GM18907 (cell line): ENCODE data around the gene FOXD4.
A peak's percentile ranks its signal among the peaks of the same experiment; 100 is the strongest.
"Not testable (repeated sequence)": the region's sequence is repeated elsewhere in the genome, so short reads cannot be mapped to it uniquely, and the experiment has no call there.

ENCODE experiments used
- ATAC-seq: cut with Tn5 transposase; IDR thresholded peaks from one replicate; pipeline ENCODE4 v1.9.1; 2021; ENCODE audit warnings: mild to moderate bottlenecking, moderate library complexity; ENCODE audit not compliant: unreplicated experiment

Gene FOXD4

DNA sequence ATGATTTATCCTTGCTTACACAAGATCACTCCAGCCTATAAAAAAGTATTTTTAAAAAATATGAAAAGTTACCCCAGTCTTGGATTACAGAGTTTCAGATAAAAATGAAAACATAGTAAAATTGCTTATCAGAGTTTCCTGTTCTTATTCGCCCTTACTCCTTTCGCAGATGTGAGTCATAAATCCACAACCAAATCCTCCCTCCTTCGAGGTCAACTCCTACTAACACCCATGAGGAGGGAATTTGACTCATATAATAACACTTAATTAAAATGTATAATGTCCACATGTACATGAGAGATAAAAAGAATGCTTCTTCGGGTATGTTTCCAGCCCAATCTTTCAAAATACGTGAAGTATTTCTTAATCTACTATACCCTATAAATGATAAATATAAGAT, 23.9 kb downstream of the FOXD4 start:
- ATAC-seq, result not testable (repeated sequence)

DNA sequence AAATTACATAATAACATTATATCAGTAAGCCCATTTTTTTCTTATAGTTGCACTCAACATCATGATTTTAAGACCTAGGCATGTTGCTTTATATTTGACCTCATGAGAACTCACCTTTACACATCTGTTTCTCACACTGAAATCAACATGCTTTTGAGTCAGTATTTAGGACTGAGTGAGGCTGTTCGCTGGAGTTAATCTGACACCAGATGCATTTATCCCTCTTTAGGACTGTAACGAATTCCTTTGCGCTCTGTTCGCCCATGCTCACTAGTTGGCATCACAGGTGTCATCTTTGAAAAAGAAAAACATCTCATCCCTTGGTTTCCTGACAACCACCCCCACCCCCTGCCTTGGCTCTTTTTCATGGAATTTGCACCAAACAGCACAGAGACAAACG, 24.3 kb downstream of the FOXD4 start:
- ATAC-seq, result not testable (repeated sequence)

DNA sequence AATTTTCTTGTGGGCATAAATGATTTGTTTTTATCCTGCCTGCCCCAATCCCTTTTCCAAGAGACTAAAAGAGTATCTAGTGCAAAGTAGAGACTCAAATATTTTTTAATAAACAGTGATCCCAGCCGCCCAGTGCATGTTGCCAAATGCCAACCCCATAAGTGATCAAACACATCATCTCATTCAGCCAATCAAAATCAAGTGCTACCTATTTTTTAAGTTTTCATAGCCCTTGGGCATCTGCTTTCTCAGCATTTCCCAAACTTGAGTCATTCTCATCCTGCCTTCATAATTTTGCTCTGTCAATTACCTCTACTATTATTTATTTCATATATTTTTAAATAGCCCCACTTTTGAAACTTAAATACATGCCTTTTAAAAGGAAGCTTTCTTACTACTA, 27.4 kb downstream of the FOXD4 start:
- not testable (repeated sequence) for ATAC-seq

DNA sequence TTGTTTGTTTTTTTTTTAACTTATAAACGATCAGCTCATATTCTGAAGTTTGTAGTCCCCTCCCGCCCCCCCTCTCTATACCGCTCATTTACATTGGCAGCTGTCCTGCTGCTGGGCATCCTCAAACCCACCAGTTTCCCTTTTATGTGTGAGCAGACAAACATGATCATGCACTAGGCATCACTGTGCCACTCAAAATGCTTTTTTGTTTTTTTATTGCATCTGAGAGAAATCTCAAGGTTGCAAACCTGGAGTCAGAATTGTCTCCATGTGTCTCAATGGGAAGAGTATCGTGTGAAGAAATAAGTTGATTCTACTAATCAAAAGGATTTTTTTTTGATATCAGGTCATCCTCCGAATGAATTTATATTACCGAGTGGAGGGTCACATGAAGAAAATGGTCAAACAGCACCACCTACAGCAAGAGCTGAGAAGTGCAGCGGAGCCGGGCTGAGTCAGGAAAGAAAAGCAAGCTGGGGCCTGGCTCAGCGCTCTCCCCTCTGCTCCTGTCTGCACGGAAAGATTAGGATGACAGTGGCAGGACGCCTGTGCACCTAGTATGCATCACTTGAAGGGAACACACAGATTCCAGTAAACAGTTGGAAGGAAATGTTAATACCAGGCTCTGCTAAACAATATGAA, 29.7 kb downstream of the FOXD4 start:
- peak; percentile 88 for ATAC-seq

DNA sequence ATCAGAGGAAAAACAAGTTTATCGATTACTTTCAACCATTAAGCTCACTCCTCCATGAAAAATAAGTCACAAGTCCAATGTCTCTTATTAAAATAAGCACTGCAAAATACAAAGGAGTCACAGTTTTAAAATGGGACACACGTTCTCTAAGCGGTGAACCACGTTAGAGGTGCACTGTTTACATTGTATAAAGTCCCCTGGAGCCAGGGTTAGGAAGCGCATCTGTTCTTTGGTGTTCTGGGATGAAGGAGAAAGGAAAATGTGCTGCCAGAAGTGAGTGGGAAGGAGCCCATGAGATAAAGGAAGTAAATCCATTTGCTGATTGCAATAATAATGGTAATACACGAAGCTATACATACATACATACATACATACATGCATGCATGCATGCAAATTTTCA, 30.4 kb downstream of the FOXD4 start:
- not testable (repeated sequence) for ATAC-seq

DNA sequence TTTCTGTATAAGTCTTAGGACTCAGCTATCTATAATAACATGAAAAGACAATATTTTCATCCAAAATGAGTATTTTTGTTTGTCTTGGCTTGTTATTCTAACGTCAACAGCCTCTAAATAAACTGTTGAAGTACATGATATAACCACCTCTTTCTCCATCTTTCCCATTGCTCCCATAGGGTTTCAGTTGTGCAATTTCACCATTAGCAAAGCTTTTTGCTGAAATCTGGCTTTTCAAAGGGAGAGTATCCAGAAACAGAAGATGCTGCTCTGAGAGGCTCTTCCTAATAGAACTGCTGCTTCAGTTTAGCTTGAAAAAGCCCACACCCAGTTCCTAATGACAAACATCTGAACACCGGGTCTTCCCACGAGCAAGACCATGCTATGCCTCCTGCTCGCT, 31.1 kb downstream of the FOXD4 start:
- not testable (repeated sequence) for ATAC-seq

DNA sequence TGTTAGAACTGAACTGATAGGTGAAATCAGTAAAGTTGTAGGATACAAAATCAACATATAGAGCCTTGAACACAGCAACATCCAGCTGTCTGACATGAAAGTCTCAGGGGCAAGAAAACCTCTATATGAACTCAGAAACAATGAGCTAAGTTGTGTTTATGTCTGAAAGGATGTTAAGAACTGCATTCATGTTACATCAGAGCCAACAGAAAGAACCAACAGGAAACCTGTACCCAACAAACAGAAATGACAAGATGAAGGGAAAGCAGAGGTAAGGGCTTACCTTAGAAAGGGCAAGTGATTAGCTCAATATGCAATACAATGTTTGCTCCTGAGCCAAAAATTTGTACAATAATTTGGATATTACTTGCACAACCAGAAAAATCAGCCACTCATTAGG, 31.5 kb downstream of the FOXD4 start:
- ATAC-seq, result not testable (repeated sequence)

DNA sequence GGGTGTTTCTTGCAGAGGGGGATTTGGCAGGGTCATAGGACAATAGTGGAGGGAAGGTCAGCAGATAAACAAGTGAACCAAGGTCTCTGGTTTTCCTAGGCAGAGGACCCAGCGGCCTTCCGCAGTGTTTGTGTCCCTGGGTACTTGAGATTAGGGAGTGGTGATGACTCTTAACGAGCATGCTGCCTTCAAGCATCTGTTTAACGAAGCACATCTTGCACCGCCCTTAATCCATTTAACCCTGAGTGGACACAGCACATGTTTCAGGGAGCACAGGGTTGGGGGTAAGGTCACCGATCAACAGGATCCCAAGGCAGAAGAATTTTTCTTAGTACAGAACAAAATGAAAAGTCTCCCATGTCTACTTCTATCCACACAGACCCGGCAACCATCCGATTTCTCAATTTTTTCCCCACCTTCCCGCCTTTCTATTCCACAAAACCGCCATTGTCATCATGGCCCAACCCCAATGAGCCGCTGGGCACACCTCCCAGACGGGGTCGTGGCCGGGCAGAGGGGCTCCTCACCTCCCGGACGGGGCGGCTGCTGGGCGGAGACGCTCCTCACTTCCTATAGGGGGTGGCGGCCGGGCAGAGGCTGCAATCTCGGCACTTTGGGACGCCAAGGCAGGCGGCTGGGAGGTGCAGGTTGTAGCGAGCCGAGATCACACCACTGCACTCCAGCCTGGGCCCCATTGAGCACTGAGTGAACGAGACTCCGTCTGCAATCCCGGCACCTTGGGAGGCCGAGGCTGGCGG, 35.1 kb downstream of the FOXD4 start:
- not testable (repeated sequence) for ATAC-seq

DNA sequence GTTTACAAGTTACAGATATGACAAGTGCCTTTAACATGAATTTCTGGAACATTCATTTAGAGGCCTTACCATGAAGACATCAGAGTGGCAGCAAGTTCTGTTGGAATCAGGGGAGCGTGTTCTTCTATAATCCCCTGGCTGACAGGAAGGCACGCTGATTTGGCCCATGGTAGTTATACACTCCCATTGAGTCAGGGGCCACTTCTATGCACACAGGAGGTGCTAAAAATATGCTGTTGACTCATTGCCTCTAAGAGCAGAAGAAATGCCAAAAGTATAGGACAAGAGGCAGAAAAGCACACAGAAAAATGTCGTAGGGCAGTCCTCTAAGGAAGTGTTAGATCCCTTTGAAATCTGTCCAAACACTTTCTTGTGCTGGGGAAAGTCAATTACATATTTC, 39.9 kb downstream of the FOXD4 start:
- not testable (repeated sequence) for ATAC-seq

DNA sequence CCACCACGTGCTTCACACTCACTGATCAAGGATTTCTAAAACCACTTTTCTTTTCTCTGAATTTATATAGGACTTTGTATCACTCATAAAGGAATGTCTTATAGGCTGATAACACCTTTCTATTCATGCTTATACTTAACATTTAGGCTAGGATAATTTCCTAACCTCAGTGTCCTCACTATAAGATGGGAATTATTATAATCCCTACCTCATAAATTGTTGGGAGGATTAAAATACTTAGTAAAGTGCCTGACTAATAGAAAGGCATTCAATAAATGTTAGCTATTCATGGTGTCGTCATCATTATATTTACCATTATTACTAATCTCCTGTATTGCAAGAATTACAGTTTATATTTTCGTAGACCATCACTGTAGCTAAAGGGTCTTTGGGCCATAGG, 41.8 kb downstream of the FOXD4 start:
- ATAC-seq, result not testable (repeated sequence)

DNA sequence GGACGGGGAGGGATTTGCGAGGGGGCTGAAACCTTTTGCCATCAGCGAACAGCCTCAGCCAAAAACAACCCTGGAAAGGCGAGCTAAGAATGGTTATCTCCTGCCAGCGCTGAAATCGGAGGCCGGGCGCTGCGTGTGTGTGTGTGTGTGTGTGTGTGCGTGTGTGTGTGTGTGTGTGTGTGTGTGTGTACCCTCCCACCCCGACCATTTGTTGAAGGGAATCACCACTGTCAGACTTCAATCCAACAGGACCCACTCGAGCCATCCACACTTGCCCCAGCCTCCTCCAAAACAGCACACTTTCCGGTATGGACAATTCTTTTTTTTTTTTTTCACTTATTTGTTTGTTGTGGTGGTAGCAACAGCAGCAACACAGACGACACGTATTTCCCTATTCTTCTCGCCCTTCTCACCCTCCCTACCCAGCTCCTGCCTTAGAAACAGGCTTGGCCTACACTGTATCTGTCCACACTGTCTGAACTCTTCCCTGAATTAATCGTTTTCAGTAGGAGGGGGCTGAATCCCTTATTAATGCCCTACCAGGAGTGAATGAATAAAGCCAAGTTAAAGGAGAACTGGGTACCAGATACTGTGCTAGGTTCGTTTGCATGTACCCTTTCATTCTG, 44.2 kb downstream of the FOXD4 start:
- not testable (repeated sequence) for ATAC-seq

DNA sequence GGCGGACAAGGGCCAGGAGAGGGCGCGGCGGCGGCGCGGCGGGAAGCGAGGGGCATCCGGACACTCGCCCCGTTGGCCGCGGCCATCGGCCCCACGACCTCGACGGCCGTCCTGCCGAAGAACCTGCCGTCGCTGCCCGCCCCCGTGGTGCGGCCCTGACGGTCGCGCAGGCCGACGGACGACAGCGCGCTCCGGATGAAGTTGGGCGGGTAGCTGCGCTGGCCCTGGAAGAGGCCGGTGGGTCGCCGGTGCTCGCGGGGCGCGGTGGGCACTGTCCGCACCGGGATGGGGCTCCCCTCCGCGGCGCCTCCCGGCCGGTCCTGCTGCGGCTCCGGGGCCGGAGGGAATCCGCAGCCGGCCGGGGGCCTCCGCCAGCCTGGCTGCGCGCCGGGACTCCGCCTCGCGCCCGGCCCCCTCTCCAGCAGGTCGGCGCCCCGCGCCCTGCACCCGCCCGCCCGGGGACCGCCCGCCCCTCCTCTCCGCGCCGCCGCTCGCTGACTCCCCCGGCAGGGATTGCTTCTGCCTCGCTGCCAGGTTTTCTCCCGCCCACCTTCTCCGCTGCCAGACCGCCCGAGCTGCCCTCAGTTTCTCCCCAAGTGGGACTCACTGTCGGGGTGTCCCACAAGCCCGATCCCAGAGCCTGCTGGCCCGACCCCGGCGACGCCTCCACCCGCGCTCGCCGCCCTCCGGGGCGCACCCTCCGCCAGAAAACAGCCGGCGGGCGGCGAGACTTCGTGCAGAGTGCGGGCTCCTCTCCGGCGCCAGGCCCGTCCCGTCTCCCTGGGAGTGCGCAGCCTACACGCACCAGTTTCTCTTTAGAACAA, 44.9 kb downstream of the FOXD4 start:
- ATAC-seq, result not testable (repeated sequence)
